B cell (primary cell): ENCODE measurements around the gene CALCOCO1. TPM values are rescaled to one million over a fixed set of nuclear protein-coding genes. Genes with fewer than 3 reads are reported as not detected.
"Not testable (repeated sequence)": the region's sequence is repeated elsewhere in the genome, so short reads cannot be mapped to it uniquely, and the experiment has no call there.

Experiments
- ATAC-seq: fragments of 200-7000 bp; cut with Tn5 transposase; one replicate; pipeline ENCODE4 v1.10.0; 2021; ENCODE audit warnings: low read depth, mild to moderate bottlenecking, moderate number of reproducible peaks, moderate library complexity
- CTCF ChIA-PET: fragments of 350-600 bp; sonication (Branson Sonifier 250); formaldehyde crosslinking; loops from one replicate; lab custom pipeline; 2021; ENCODE audit warnings: antibody characterized with exemption, inconsistent platforms; lab: Charles Lee
- POLR2A ChIA-PET: fragments of 350-600 bp; sonication (Branson Sonifier 250); formaldehyde crosslinking; loops from one replicate; lab custom pipeline; 2021; ENCODE audit warnings: antibody characterized with exemption; lab: Charles Lee
- DNase-seq: peaks from one replicate; pipeline ENCODE4 v3.0.0; 2013
- H2AFZ ChIP-seq: 2 replicates; pipeline ENCODE4 v1.6.1; 2012; ENCODE audit warnings: mild to moderate bottlenecking, low read depth, low read length; ENCODE audit not compliant: insufficient read depth, poor library complexity, severe bottlenecking
- H3K27ac ChIP-seq, 2 donors: 1 replicate in 1 of 2; 2 replicates in 1 of 2; pipeline ENCODE4 v1.5.1; 2012 to 2013; ENCODE audit warnings: low read length in 2 of 2, mild to moderate bottlenecking in 2 of 2, moderate library complexity in 1 of 2
- H3K27me3 ChIP-seq, 4 experiments: fragments of 200-600 bp in 1 of 4; sonication (generic) in 1 of 4; replicated peaks in 1 of 4; 1 replicate in 2 of 4; 2 replicates in 2 of 4; pipeline versions ENCODE4 v1.6.1 to v1.7.0; 2013 to 2016; ENCODE audit warnings: low read length in 3 of 4, mild to moderate bottlenecking in 2 of 4, mixed read lengths in 1 of 4, moderate library complexity in 1 of 4; ENCODE audit not compliant: insufficient read depth in 4 of 4, control insufficient read depth in 3 of 4; ENCODE audit errors: control extremely low read depth in 1 of 4
- H3K36me3 ChIP-seq, 2 experiments: replicated peaks in 1 of 2; 1 replicate in 1 of 2; 2 replicates in 1 of 2; pipeline versions ENCODE4 v1.6.1 to v1.7.1; 2013; ENCODE audit warnings: low read length in 1 of 2; ENCODE audit not compliant: insufficient read depth in 2 of 2, control insufficient read depth in 1 of 2; ENCODE audit errors: control extremely low read depth in 1 of 2, extremely low read depth in 1 of 2
- H3K4me1 ChIP-seq, 2 donors: fragments of 200-600 bp in 1 of 2; sonication (generic) in 1 of 2; 1 replicate in 1 of 2; 2 replicates in 1 of 2; pipeline versions ENCODE4 v1.5.1 to v1.6.1; 2013 to 2017; ENCODE audit warnings: low read length in 2 of 2; ENCODE audit not compliant: control insufficient read depth in 2 of 2, insufficient read depth in 2 of 2
- H3K4me2 ChIP-seq: replicated peaks from 2 replicates; pipeline ENCODE3; 2012; ENCODE audit warnings: mild to moderate bottlenecking, low read depth, low read length; ENCODE audit not compliant: poor library complexity, severe bottlenecking
- H3K4me3 ChIP-seq, 5 experiments: fragments of 200-600 bp in 1 of 5; sonication (generic) in 1 of 5; 1 replicate in 3 of 5; 2 replicates in 2 of 5; pipeline versions ENCODE4 v1.5.1 to v1.7.0; 2011 to 2016; ENCODE audit warnings: low read length in 4 of 5, mild to moderate bottlenecking in 4 of 5, low read depth in 2 of 5, control low read depth in 1 of 5, moderate library complexity in 1 of 5; ENCODE audit not compliant: insufficient read depth in 1 of 5; ENCODE audit errors: control extremely low read depth in 1 of 5, extremely low read depth in 1 of 5
- H3K79me2 ChIP-seq: fragments of 200-600 bp; sonication (generic); one replicate; pipeline ENCODE4 v1.6.0; 2016; ENCODE audit warnings: low read length; ENCODE audit not compliant: control insufficient read depth, insufficient read depth
- H3K9ac ChIP-seq: fragments of 200-600 bp; sonication (generic); 2 replicates; pipeline ENCODE4 v1.6.1; 2017; ENCODE audit warnings: mild to moderate bottlenecking, low read length, moderate library complexity
- H3K9me3 ChIP-seq, 3 donors: one replicate each; pipeline versions ENCODE4 v1.6.1 to v1.7.1; 2013; ENCODE audit warnings: low read length in 2 of 3; ENCODE audit not compliant: control insufficient read depth in 2 of 3, insufficient read depth in 1 of 3; ENCODE audit errors: control extremely low read depth in 1 of 3
- H4K20me1 ChIP-seq: 2 replicates; pipeline ENCODE4 v1.6.0; 2012; ENCODE audit warnings: mild to moderate bottlenecking, low read length; ENCODE audit not compliant: insufficient read depth, control insufficient read depth, poor library complexity, severe bottlenecking
- H3K27ac Mint-ChIP-seq: one replicate; pipeline ENCODE4 v1.8.0; 2021; ENCODE audit warnings: mixed read lengths
- H3K27me3 Mint-ChIP-seq: one replicate; pipeline ENCODE4 v1.8.0; 2021; ENCODE audit warnings: mixed read lengths
- H3K4me1 Mint-ChIP-seq: one replicate; pipeline ENCODE4 v1.8.0; 2021; ENCODE audit warnings: mixed read lengths
- H3K4me3 Mint-ChIP-seq: one replicate; pipeline ENCODE4 v1.8.0; 2021; ENCODE audit warnings: mixed read lengths
- H3K9me3 Mint-ChIP-seq: one replicate; pipeline ENCODE4 v1.8.0; 2022; ENCODE audit warnings: mixed read lengths; ENCODE audit not compliant: insufficient read depth
- CTCF ChIP-seq: fragments of 200-600 bp; IDR thresholded peaks from one replicate; pipeline ENCODE4 v1.8.0; 2022; ENCODE audit warnings: antibody characterized with exemption, mild to moderate bottlenecking
- EZH2 ChIP-seq: IDR thresholded peaks from 2 replicates; pipeline ENCODE4 v1.6.1; 2012; ENCODE audit warnings: borderline replicate concordance, low read depth, mild to moderate bottlenecking, moderate library complexity, low read length; ENCODE audit not compliant: insufficient read depth, poor library complexity, severe bottlenecking
- WGBS: methylation state at CpG from one replicate; pipeline ENCODE4 v1.1.5; 2013; ENCODE audit warnings: missing lambda C conversion rate; ENCODE audit not compliant: insufficient coverage; 5-methylcytosine and 5-hydroxymethylcytosine counted together
- intact Hi-C: fragments of 100-400 bp; cut with micrococcal nuclease; formaldehyde crosslinking; loops from one replicate; pipeline ENCODE4 v1.10.0; 2022
- polyA plus RNA-seq: library from polyadenylated mRNA; depleted of rRNA; stranded (reverse); fragments of >200 nt; gene quantifications from 2 replicates; pipeline ENCODE4 v1.2.3, GENCODE V29; 2012
- total RNA-seq, 2 donors: library from RNA; stranded (reverse); fragments of 120-200 nt in 1 of 2; gene quantifications; 1 replicate in 1 of 2; 2 replicates in 1 of 2; pipeline versions ENCODE4 v1.2.3 to v1.2.4, GENCODE V29; 2013 to 2022

CALCOCO1 gene
- total and polyA plus RNA-seq, 2 donors (not counting 1 experiment from before 2014, with no cell fraction given): 169 to 179 TPM

GRCh38 chr12:53719649-53720048, 7.6 kb downstream of the CALCOCO1 start:
- no peaks in the 10 kb centered on the region for H3K27me3 ChIP-seq
- Mint-ChIP-seq H3K9me3 (no peaks in the 10 kb centered on the region), H3K4me3 (no peak overlapping the region), H3K27ac (no peak overlapping the region), H3K27me3 (no peaks in the 10 kb centered on the region), H3K4me1 (no peaks in the 10 kb centered on the region)
- no peak overlapping the region for H3K4me3 ChIP-seq
- H3K4me1 ChIP-seq: no peaks in the 10 kb centered on the region
- H2AFZ ChIP-seq: no peak overlapping the region
- TF ChIP-seq CTCF: no peak
- no peak for TF ChIP-seq EZH2
- H3K36me3 ChIP-seq: peaks cover 3 to 73% of the 10 kb centered on the region in 2 experiments
- ATAC-seq (no peak), DNase-seq (no peak)
- H4K20me1 ChIP-seq: no peaks in the 10 kb centered on the region
- H3K9ac ChIP-seq: no peak overlapping the region
- intact Hi-C loops: loop anchor here (10.0 kb wide), 1 partner anchor 495 kb away; no protein-coding TSS in a partner anchor
- H3K9me3 ChIP-seq: no peaks in the 10 kb centered on the region
- WGBS: 100% methylated on average over 1 of the region's 2 CpGs
- H3K27ac ChIP-seq: no peak overlapping the region
- ChIA-PET CTCF (interaction anchor here (5.1 kb wide), 1 partner anchor 25 kb away, joined by 39 read pairs; no protein-coding TSS in a partner anchor), POLR2A (no interaction called here)
- H3K4me2 ChIP-seq: no peak overlapping the region
- H3K79me2 ChIP-seq: no peaks in the 10 kb centered on the region

- whole genome bisulfite sequencing: 94% methylated on average over 5 of the region's 6 CpGs
- H3K27ac ChIP-seq, H3K4me1 Mint-ChIP-seq, H3K27me3 Mint-ChIP-seq, H3K9me3 ChIP-seq, POLR2A ChIA-PET, H3K9me3 Mint-ChIP-seq, H3K27ac Mint-ChIP-seq, H4K20me1 ChIP-seq, H3K27me3 ChIP-seq, ATAC-seq, DNase-seq, H3K4me3 ChIP-seq, H3K4me1 ChIP-seq, H2AFZ ChIP-seq, H3K79me2 ChIP-seq, H3K9ac ChIP-seq, H3K4me2 ChIP-seq, intact Hi-C loops, H3K4me3 Mint-ChIP-seq: not testable (repeated sequence)
- CTCF ChIA-PET: interaction anchor here (5.1 kb wide), 1 partner anchor 26 kb away, joined by 39 read pairs; no protein-coding TSS in a partner anchor
- peaks cover 3 to 73% of the 10 kb centered on the region in 2 experiments for H3K36me3 ChIP-seq
Measured at GRCh38 chr12:53718567-53718966, 8.7 kb downstream of the CALCOCO1 start.
